Measurements from ENCODE around the gene CCDC180. TPM values are rescaled to one million over a fixed set of nuclear protein-coding genes. Genes with fewer than 3 reads are reported as not detected.

The CCDC180 gene
- polyA plus RNA-seq, 1 donor from 2014 or later = 5.8 TPM

- no peak overlapping the region for H3K9ac ChIP-seq (ENCODE audit: low read length)
- no peak overlapping the region for H3K4me3 ChIP-seq (ENCODE audit: low read length)
- no peak overlapping the region for H3K4me2 ChIP-seq (ENCODE audit: low read length)
- no peak overlapping the region for H2AFZ ChIP-seq (ENCODE audit: low read depth, low read length)
- no peaks in the 10 kb centered on the region for H3K79me2 ChIP-seq (replicated peaks; ENCODE audit: insufficient read depth, low read length)
- no peaks in the 10 kb centered on the region for H4K20me1 ChIP-seq (ENCODE audit: insufficient read depth)
- H3K27me3 ChIP-seq (ENCODE audit: insufficient read depth, low read depth, low read length) = no peaks in the 10 kb centered on the region
- no peaks in the 10 kb centered on the region for H3K9me3 ChIP-seq (ENCODE audit: low read length)
- H3F3A ChIP-seq (ENCODE audit: insufficient read depth, low read length, poor library complexity, severe bottlenecking) = no peaks in the 10 kb centered on the region
- no peaks in the 10 kb centered on the region for H3K9me2 ChIP-seq (ENCODE audit: insufficient read depth, low read length)
- no peaks in the 10 kb centered on the region for H3K36me3 ChIP-seq (ENCODE audit: insufficient read depth, low read length)
- TF ChIP-seq, protein P1, sequence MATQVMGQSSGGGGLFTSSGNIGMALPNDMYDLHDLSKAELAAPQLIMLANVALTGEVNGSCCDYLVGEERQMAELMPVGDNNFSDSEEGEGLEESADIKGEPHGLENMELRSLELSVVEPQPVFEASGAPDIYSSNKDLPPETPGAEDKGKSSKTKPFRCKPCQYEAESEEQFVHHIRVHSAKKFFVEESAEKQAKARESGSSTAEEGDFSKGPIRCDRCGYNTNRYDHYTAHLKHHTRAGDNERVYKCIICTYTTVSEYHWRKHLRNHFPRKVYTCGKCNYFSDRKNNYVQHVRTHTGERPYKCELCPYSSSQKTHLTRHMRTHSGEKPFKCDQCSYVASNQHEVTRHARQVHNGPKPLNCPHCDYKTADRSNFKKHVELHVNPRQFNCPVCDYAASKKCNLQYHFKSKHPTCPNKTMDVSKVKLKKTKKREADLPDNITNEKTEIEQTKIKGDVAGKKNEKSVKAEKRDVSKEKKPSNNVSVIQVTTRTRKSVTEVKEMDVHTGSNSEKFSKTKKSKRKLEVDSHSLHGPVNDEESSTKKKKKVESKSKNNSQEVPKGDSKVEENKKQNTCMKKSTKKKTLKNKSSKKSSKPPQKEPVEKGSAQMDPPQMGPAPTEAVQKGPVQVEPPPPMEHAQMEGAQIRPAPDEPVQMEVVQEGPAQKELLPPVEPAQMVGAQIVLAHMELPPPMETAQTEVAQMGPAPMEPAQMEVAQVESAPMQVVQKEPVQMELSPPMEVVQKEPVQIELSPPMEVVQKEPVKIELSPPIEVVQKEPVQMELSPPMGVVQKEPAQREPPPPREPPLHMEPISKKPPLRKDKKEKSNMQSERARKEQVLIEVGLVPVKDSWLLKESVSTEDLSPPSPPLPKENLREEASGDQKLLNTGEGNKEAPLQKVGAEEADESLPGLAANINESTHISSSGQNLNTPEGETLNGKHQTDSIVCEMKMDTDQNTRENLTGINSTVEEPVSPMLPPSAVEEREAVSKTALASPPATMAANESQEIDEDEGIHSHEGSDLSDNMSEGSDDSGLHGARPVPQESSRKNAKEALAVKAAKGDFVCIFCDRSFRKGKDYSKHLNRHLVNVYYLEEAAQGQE (IDR thresholded peaks at IDR 0.05; ENCODE audit: borderline replicate concordance) = no peak
- no peak for TF ChIP-seq POLR2AphosphoS5 (IDR thresholded peaks at IDR 0.05)
- no peak for TF ChIP-seq EP300 (conservative IDR thresholded peaks at IDR 0.05; ENCODE audit: poor library complexity, severe bottlenecking)
- TF ChIP-seq EZH2 (IDR thresholded peaks at IDR 0.05; ENCODE audit: borderline replicate concordance, insufficient read depth, low read length, poor library complexity, severe bottlenecking) = no peak
- H3K27ac ChIP-seq (ENCODE audit: low read length) = no peak overlapping the region
These were observed 41.4 kb downstream of the CCDC180 start for GRCh38 chr9:97348871-97349270.

- no peak overlapping the region for H3K4me3 ChIP-seq (ENCODE audit: low read length)
- no peak overlapping the region for H3K4me2 ChIP-seq (ENCODE audit: low read length)
- no peaks in the 10 kb centered on the region for H3K79me2 ChIP-seq (replicated peaks; ENCODE audit: insufficient read depth, low read length)
- no peaks in the 10 kb centered on the region for H4K20me1 ChIP-seq (ENCODE audit: insufficient read depth)
- no peak overlapping the region for H2AFZ ChIP-seq (ENCODE audit: low read depth, low read length)
- H3K27me3 ChIP-seq (ENCODE audit: insufficient read depth, low read depth, low read length) = no peaks in the 10 kb centered on the region
- TF ChIP-seq EZH2 (IDR thresholded peaks at IDR 0.05; ENCODE audit: borderline replicate concordance, insufficient read depth, low read length, poor library complexity, severe bottlenecking) = no peak
- no peak for TF ChIP-seq EP300 (conservative IDR thresholded peaks at IDR 0.05; ENCODE audit: poor library complexity, severe bottlenecking)
- no peak for TF ChIP-seq TAF1 (IDR thresholded peaks at IDR 0.05; ENCODE audit: low read depth)
- TF ChIP-seq MXI1 (conservative IDR thresholded peaks at IDR 0.05; ENCODE audit: poor library complexity, severe bottlenecking) = no peak
- TF ChIP-seq, protein P1 (IDR thresholded peaks at IDR 0.05; ENCODE audit: borderline replicate concordance) = no peak
- no peak for TF ChIP-seq POLR2AphosphoS5 (IDR thresholded peaks at IDR 0.05)
- TF ChIP-seq SMC3 (conservative IDR thresholded peaks at IDR 0.05; ENCODE audit: poor library complexity) = no peak
- H3K9me3 ChIP-seq (ENCODE audit: low read length) = no peaks in the 10 kb centered on the region
- no peak overlapping the region for H3K9ac ChIP-seq (ENCODE audit: low read length)
- H3K9me2 ChIP-seq (ENCODE audit: insufficient read depth, low read length) = no peaks in the 10 kb centered on the region
- no peak overlapping the region for H3K27ac ChIP-seq (ENCODE audit: low read length)
- no peaks in the 10 kb centered on the region for H3K36me3 ChIP-seq (ENCODE audit: insufficient read depth, low read length)
- no peaks in the 10 kb centered on the region for H3F3A ChIP-seq (ENCODE audit: insufficient read depth, low read length, poor library complexity, severe bottlenecking)
These were observed 41.9 kb downstream of the CCDC180 start for GRCh38 chr9:97349400-97349799.
